BJ (cell line): ENCODE results near the gene PCAT6. TPM values are rescaled to one million over a fixed set of nuclear protein-coding genes. Genes with fewer than 3 reads are reported as not detected.

Experiments
- CTCF ChIA-PET: fragments of 350-600 bp; formaldehyde crosslinking; extraction: SDS; loops from one replicate; lab custom pipeline; 2021; ENCODE audit warnings: antibody characterized with exemption, inconsistent platforms; lab: Yijun Ruan, JAX
- POLR2A ChIA-PET: fragments of 300-600 bp; sonication (Branson Sonifier 250); formaldehyde crosslinking; extraction: SDS; loops from one replicate; lab custom pipeline; 2021; ENCODE audit warnings: antibody characterized with exemption; lab: Charles Lee
- DNase-seq: peaks from one replicate; pipeline ENCODE4 v3.0.0-alpha.2; 2011; ENCODE audit warnings: low read depth
- H3K27me3 ChIP-seq: 2 replicates; pipeline ENCODE4 v1.6.0; 2011; ENCODE audit warnings: low read length; ENCODE audit not compliant: control insufficient read depth, insufficient read depth
- H3K36me3 ChIP-seq: 2 replicates; pipeline ENCODE4 v1.5.1; 2011; ENCODE audit warnings: low read length; ENCODE audit not compliant: control insufficient read depth, insufficient read depth
- H3K4me3 ChIP-seq: 2 replicates; pipeline ENCODE4 v1.5.1; 2011; ENCODE audit warnings: low read depth, mild to moderate bottlenecking, control low read depth, low read length
- polyA plus RNA-seq: library from polyadenylated mRNA; depleted of rRNA; stranded (reverse); fragments of >200 nt; gene quantifications from 2 replicates; pipeline ENCODE4 v1.2.3, GENCODE V29; 2011
- TF ChIP-seq, protein P1 (sequence below): IDR thresholded peaks from 2 replicates; pipeline ENCODE4 v1.5.1; 2011; ENCODE audit warnings: low read depth, mild to moderate bottlenecking, control low read depth, inconsistent platforms, low read length, moderate library complexity; ENCODE audit not compliant: insufficient read depth

The PCAT6 gene
- polyA plus RNA-seq, 1 experiment, result 3.3 TPM

DNA sequence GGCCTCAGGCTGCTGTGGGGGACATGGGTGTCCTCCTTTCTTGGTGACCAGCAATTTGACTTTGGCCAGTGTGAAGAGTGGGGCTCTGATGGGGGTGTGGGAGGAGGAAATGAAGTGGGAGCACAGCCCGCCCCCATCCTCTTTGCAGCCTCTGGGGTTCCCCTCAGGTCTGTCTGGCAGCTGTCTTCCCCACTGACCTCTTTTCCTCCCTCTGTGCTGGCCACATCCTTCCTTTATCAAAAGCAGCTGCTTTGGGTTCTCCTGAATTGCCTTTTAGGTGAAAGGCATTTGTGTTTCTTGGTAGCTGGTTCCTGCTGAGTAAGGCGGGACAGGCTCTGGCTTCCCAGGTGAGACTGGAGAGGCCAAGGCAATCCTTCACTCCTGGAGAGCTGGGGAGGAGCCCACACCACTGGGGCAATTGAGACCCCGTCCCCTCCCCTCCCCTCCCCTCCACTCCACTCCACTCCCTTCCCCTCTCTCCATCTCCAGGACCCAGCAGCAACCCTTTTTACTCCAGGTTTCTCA is 24.9 kb downstream of the PCAT6 start:
- ChIA-PET CTCF (interaction anchor here (0.7 kb wide), 2 partner anchors 11 to 1910 kb away, joined by 3 read pairs; no protein-coding TSS in a partner anchor), POLR2A (no interaction called here)
- TF ChIP-seq, protein P1, sequence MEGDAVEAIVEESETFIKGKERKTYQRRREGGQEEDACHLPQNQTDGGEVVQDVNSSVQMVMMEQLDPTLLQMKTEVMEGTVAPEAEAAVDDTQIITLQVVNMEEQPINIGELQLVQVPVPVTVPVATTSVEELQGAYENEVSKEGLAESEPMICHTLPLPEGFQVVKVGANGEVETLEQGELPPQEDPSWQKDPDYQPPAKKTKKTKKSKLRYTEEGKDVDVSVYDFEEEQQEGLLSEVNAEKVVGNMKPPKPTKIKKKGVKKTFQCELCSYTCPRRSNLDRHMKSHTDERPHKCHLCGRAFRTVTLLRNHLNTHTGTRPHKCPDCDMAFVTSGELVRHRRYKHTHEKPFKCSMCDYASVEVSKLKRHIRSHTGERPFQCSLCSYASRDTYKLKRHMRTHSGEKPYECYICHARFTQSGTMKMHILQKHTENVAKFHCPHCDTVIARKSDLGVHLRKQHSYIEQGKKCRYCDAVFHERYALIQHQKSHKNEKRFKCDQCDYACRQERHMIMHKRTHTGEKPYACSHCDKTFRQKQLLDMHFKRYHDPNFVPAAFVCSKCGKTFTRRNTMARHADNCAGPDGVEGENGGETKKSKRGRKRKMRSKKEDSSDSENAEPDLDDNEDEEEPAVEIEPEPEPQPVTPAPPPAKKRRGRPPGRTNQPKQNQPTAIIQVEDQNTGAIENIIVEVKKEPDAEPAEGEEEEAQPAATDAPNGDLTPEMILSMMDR, result no peak
- DNase-seq, result no peak
- Histone ChIP-seq H3K36me3 (no peaks in the 10 kb centered on the region), H3K27me3 (peaks cover 9% of the 10 kb centered on the region), H3K4me3 (no peak overlapping the region)

DNA sequence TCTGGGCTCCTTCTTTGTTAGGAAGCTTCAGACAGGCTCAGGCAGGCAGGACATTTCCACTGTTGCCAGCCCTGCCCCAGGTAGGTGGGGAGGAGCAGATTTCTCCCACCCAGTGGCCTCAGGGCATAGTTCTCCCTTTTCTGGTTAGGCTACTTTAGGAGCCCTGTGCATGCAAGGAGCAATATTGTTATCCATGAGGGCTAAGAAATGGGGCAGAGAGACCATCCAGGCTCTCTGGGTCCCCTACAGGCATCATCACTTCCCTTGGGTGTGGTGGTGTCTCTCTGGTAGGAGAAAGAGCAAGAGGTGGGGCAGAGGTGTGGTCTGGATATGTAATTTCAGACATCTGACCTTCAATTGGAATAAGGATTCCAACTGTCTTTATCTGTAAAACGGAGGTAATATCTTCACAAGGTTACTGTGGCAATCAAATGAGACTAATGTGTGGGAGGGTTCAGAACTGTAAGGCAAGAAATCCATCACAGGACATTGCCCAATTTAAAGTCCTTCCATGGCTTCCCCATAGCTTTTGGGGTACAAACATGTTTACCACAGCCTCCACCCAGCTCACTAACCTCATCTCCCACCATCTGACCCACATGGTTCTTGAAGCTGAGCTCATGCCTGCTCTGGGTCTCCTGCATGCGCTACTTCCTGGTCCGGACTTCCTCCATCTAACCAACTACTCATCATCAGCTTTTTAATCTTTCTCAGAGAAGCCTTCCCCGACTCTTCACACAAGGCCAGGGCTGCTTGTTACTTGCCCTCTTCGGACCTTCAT is 26.1 kb downstream of the PCAT6 start:
- CTCF ChIA-PET, result no interaction called here

DNA sequence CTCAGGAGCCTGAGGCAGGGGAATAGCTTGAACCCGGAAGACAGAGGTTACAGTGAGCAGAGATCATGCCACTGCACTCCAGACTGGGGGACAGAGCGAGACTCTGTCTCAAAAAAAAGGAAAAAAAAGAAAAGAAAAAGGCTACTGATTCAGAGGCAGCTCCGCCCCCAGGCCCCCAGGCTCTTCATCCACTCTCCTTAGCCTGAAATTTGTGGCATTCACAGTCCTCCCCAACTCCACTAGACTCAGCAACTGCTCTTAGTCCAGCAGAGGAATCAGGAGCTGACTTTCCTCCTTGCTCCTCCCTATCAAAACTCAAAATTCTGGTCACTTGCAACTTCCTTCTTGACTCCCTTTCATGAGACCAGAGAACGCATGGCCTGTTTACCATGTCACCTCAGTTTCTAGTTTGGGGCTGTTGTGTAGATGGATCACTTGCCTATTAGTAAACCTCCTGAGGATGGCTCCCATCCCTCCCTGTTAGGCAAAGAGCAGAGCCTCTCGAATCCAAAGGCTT is 27.1 kb downstream of the PCAT6 start:
- POLR2A ChIA-PET, result no interaction called here
- TF ChIP-seq, protein P1, result no peak
- no peak for DNase-seq
- CTCF ChIA-PET, result no interaction called here
- Histone ChIP-seq H3K27me3 (peaks cover 9% of the 10 kb centered on the region), H3K4me3 (no peak overlapping the region), H3K36me3 (no peaks in the 10 kb centered on the region)

More for the DNA sequence above, 26.1 kb downstream of the PCAT6 start:
- TF ChIP-seq, protein P1, result no peak
- POLR2A ChIA-PET, result no interaction called here
- Histone ChIP-seq H3K27me3 (peaks cover 9% of the 10 kb centered on the region), H3K36me3 (no peaks in the 10 kb centered on the region), H3K4me3 (no peak overlapping the region)
- DNase-seq, result no peak

DNA sequence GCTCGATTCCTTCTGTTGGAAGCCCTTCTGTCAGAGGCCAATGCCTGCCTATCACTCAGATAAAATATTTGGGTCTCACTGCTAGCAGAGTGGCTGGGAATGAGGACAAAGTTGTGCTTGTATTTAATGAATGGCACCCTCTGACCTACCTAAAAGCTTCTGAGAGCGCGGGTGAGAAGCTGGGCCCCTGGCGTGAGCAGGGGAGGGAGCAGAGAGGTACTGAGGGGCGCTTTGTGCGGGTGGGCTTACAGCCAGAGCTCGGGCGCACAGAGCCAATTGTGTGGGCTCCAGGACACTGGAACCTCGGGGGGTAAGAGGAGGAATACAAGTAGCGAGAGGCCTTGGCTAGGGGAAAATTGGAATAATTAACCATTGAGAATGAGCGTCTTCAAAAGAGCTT is 32.3 kb downstream of the PCAT6 start:
- POLR2A ChIA-PET, result no interaction called here
- Histone ChIP-seq H3K4me3 (no peak overlapping the region), H3K27me3 (no peaks in the 10 kb centered on the region; the same call in 1 of the 2 replicates), H3K36me3 (no peaks in the 10 kb centered on the region)
- TF ChIP-seq, protein P1, result no peak
- DNase-seq, result no peak
- CTCF ChIA-PET, result interaction anchor here (1.2 kb wide), 1 partner anchor 10 kb away, joined by 3 read pairs; no protein-coding TSS in a partner anchor

- no peaks in the 10 kb centered on the region; the same call in 1 of the 2 replicates for H3K27me3 ChIP-seq
- CTCF ChIA-PET, result interaction anchor here (1.4 kb wide), 1 partner anchor 9 kb away, joined by 3 read pairs; no protein-coding TSS in a partner anchor
- TF ChIP-seq, protein P1, result no peak
- no peak overlapping the region for H3K4me3 ChIP-seq
- DNase-seq, result no peak
- no peaks in the 10 kb centered on the region for H3K36me3 ChIP-seq
- POLR2A ChIA-PET, result no interaction called here
Observed at GRCh38 chr1:202844259-202844658, 33.5 kb downstream of the PCAT6 start.
